ENCODE data around the gene THSD8.
"Not testable (repeated sequence)": the region's sequence is repeated elsewhere in the genome, so short reads cannot be mapped to it uniquely, and the experiment has no call there.

The THSD8 gene

DNA sequence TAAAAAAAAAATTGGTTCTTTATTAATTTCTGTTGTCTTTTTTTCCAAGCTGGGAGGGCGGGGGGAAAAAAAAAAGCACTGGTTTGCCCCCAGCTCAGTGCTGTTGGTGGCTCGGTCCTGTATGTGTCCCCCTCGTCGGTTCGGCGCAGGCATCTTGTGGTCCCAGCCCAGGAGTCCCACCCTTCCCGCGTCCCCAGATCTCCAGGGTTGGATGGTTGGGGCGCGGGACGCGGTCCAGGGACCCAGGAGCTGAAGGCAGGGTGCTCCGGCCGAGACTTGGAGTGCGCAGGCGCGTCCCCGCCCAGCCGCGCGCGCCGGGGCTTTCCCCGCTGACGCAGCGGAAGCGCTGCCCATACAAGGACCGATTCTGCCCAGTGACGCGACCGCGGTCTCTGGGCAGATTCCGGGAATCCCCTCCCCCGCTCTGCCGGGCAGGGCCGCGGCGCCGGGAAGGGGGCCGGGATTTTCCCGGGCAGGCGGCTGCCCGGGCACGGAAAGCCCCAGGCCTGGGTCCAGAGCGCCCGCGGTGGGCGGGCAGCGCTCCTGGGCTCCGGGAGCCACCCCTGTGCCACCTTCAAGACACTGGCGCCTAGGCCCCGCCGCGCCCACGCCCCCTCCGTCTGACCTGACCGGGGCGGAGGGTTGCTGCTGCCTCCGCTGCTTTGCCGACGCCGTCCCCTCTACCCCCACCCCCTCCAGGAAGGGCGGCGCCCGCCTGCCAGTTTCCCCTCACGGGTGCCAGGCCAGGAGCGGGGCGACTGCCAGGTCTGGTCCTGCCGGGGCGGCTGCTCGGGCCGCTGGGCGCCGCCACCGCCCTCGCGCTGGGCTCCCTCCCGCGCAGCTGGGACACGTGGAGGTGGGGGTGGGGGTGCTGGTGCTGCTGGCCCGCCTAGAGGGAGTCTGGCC is 8.3 kb upstream of the THSD8 start:
- DNase-seq = peak; percentile 95

DNA sequence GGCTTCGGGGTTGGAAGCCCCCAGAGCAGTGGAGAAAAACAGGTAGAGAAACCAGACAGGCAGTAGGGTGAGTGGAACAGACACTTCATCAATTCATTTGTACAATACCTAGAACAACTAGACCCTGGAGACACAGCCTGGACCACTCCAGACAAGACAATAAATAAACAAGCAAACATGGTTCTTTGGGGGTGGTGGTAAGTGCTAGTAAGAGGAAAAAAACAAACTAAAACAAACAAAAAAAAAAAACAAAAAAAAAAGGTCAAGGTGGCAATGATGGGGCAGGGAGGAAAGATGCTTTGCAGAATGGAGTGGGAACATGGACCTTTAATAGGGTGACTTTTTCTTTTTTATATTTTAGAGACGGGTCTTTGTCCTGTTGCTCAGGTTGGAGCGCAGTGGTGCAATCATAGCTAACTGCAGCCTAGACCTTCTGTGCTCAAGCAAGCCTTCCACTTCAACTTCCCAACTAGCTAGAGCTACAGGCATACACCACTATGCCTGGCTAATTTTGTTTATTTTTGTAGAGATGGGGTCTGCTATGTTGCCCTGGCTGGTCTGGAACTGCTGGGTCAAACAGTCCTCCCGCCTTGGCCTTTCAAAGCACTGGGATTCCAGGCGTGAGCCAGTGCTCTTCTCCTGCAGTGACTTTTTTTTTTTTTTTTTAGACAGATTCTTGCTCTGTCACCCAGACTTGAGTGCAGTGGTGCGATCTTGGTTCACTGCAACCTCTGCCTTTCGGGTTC is 7.5 kb upstream of the THSD8 start:
- no peak for DNase-seq

DNA sequence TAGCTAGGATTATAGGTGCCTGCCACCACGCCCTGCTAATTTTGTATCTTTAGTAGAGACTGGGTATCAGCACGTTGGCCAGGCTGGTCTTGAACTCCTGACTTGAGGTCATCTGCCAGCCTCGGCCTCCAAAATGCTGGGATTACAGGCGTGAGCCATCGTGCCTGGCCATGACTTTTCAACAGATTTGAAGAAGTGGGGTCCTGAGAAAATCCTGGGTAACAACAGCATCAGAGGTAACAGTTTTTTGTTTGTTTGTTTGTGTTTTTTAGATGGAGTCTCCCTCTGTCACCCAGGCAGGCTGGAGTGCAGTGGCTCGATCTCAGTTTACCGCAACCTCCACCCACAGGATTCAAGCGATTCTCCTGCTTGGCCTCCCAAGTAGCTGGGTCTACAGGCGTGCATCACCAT is 6.9 kb upstream of the THSD8 start:
- no peak for DNase-seq

DNA sequence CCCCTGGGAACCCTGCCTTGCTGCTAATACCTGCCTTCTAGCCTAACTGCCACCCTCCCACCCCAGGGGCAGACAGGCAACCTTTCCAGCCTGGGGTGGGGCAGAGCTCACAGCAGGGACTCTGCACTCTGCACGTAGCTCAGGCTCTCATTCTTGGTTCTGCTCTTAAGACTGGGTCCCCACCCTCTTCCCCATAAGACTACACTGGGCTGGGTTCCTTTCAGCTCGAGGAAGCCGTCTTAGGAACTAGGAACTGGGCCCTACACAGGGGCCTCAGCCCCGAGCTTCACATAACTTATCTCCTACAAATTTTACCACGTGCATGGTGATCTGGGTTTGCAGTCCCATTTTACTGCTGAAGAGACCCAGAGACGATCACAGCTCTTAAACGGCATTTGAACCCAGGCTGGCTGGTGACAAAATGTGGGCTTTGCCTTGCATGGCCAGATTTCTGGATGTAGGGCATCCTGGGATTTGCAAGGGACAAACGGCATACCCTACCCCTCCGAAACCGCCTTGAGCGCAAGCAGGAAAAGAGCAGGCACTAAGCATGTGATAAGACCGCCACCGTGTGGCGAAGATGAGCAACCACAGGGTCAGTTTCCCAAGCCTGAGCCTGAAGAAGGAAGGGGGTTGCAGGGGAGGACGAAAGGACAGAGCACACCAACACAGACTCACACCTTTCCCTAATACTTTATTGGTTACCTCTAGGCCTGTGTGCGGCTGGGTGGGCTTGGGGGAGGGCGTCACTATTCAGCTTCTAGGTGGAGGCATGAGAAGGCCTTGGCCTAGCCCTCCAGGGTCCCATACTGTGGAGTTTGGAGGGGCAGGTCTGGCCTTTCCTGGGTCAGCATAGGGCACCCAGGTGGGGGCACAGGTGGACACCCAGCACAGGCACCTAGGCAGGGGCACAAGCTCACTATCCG is 5.5 kb upstream of the THSD8 start:
- DNase-seq = peak; percentile 71

DNA sequence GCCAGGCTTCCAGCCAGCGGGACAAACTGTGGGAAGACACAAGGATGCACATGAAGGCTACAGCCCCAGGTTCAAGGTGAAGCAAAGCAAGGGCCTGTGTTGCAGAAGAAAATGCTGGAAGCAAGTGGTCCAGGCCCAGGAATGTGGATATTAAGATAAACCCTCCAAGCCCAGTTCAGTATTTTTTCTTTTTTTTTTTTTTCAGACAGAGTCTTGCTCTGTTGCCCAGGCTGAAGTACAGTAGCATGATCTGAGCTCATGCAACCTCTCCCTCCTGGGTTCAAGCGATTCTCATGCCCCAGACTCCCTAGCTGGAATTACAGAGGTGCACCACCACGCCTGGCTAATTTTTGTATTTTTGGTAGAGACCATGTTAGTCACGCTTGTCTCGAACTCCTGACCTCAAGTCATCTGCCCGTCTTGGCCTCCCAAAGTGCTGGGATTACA is 4.7 kb upstream of the THSD8 start:
- DNase-seq = no peak

DNA sequence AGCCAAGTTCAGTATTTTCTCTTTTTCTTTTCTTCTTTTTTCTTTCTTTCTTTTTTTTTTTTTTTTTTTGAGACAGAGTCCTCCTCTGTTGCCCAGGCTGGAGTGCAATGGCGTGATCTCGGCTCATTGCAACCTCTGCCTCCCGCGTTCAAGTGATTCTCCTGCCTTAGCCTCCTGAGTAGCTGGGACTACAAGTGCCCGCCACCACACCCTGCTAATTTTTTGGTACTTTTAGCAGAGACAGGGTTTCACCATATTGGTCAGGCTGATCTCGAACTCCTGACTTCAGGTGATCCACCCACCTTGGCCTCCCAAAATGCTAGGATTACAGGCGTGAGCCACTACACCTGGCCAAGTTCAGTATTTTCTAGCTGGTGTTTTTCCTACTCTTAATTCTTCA is 4.3 kb upstream of the THSD8 start:
- DNase-seq = not testable (repeated sequence)

DNA sequence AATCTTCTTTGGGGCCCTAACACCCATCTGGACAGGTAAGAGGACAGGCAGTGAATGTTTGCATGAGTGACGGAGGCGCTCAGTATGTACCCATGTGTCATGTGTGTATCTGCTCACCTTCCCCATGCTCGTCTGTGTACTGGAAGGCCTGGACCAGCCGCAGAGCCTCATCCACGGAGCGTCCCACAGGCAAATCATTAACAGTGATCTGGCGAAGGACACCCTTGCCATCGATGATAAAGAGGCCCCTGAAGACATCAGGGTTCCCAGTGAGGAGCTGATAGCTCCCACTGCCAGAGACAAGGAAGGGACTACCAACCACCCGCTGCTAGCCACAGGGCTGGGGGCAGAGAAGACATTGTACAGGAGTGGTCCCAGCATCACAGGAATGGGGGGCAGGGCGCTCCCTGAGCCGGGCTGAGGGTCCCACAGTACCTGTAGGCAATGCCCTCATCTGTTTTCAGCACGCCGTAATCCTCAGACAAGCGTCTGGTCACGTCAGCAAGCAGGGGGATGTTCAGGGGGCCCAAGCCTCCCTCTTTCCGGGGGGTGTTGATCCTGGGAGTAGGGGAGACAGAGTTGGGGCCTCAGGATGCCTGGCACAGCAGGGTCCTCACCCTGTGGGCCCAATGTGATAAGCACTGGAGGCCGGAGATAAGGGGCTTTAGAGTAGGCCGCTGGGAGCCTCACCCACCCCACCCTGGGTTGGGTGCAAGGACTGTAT is 2.0 kb upstream of the THSD8 start:
- DNase-seq = no peak

DNA sequence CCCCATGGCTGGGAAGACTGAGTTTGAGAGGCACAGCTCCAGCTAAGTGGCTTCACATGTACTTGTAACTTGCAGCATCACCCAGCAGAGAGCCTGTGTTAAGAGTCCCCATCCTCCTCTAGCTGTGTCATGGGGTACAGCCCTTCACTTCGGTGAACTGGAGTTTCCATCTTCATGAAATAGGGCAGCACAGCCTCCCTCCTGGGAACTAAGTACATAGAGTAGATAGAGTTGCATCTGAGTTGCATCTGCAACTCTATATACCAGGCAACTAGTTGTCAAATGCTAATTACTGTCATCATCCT is 1.5 kb upstream of the THSD8 start:
- no peak for DNase-seq

DNA sequence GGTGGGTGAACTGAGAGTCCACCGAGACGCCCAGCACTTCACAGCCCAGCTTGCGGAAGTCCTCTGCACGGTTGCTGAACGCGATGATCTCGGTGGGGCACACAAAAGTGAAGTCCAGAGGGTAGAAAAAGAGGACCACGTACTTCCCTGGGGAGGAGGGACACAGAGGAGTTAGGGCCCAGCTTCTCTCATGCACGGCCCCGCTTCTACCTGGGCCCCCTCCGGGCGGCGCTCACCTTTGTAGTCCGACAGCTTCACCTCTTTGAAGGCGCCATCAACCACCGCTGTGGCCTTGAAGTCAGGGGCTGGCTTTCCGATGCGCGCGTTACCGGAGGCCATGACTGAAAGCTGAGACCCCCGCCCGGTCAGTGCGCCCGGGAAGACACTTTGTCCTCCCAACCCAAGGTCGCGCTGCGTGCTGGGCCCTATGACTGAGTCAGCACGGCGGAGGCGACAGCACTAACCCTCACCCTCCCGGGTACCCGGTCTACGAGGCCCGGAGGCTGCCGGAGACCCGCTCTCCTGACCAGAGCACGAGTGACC is 875 bp upstream of the THSD8 start:
- DNase-seq = no peak

DNA sequence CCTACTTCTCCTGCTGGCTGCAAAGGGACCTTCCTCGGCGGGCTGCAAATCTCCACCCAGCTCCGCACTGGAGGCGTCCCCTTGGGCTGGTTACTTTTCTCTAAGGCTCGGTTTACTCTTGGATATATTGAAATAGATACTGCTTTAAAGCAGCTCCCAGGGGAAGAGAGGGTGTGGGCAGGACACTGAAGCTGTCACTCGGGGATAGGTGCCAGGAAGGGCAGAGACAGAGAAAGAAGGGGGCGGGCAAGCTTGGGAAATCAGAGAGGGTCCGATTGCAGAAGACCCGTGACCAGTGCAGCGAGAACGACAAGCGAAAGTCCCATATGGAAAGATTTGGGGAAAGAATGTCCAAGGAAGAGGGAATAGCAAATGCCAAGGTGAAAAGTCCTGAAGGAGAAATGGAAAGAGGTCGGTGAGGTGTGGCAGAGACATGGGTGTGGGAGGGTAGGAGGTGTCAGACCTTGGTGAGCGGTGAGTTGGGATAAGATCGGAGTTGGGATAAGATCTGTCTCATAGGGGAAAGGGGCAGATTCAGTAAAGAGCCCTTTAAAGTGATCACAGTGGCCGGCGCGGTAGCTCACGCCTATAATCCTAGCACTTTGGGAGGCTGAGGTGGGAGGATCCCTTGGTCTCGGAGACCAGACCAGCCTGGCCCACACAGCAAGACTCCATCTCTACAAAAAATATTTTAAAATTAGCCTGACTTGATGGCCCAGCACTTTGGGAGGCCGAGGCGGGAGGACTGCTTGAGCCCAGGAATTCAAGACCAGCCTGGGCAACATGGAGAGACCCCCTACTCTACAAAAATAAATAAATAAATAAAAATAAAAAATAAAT is 618 bp downstream of the THSD8 start:
- DNase-seq = no peak

DNA sequence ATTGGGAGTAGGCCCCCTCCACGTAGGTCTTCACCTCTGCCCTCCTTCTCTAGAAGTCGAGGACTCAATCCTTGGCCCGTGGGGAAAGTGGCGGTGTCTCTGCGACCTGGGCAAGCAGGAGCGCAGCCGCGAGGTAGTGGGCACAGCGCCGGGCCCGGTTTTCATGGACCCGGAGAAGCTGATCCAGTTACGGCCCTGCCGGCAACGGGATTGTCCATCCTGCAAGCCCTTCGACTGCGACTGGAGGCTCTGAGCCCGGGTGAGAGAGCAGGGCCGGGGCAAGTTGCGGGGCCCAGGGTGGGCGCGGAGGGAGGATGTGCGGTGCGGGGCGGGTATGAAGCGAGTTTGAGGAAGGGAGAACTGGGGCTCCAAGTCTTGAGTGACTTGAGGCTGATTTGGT is 2.2 kb downstream of the THSD8 start:
- DNase-seq = no peak

DNA sequence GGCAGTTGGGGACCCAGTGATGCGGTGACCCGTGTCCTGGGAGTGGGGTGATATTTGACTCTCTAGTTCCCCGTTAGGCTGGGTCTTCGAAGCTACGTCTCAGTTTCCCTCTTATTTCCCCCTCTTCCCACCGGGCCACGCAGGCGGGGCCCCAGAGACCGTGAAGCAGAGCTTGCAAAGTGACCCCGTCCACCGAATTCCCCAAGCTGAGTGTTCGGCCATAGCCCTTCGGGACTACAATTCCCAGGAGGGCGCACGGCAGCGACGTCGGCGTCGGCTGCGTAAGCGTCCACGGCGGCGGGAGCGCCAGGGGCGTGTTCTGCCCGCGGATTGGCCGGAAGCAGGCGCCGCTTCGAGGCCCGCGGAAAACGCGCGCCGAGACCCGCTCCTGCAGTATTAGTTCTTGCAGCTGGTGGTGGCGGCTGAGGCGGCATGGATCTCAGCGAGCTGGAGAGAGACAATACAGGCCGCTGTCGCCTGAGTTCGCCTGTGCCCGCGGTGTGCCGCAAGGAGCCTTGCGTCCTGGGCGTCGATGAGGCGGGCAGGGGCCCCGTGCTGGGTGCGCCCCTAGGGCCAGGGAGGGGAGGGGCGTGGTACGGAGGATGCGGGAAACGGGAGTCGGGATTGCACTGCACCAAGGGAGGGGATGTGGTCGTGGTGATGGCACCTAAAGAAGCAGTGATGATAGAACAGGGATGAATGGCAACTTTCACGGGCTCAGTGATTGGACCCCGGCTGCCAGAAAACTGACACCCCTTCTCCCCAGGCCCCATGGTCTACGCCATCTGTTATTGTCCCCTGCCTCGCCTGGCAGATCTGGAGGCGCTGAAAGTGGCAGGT is 4.6 kb downstream of the THSD8 start, which contains the start of gene RNASEH2A:
TSS of gene RNASEH2A (plus strand) at position 343 of the 840 bp plus-strand sequence. CDS start at position 433, 90 bp downstream.
- peak; percentile 86 for DNase-seq

DNA sequence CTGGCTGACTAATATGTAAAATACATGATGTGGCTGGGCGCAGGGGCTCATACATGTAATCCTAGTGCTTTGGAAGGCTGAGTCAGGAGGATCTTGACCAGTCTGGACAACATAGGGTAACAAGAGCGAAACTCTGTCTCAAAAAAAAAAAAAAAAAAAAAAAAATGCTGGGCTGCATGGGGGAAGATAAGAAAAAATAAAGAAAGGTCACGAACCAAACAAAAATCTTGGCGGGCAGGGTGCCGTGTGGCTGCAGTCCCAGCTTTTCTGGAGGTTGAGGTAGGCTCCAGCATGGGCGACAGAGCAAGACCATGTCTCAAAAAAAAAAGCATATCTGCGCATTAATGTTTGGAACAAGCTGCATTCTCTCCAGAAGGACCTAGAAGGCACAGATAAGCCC is 13.2 kb downstream of the THSD8 start:
- no peak for DNase-seq

DNA sequence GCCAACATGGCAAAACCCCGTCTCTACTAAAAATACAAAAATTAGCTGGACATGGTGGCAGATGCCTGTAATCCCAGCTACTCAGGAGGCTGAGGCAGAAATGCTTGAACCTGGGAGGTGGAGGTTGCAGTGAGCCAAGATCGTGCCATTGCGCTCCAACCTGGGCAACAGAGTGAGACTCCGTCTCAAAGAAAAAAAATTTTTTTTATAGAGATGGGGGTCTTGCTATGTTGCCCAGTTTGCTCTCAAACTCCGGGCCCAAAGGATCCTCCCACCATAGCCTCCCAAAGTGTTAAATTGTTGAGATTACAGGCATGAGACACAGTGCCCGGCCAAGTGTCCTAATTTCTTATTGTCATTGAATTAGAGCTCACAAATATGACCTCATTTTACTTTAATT is 15.3 kb downstream of the THSD8 start:
- not testable (repeated sequence) for DNase-seq

DNA sequence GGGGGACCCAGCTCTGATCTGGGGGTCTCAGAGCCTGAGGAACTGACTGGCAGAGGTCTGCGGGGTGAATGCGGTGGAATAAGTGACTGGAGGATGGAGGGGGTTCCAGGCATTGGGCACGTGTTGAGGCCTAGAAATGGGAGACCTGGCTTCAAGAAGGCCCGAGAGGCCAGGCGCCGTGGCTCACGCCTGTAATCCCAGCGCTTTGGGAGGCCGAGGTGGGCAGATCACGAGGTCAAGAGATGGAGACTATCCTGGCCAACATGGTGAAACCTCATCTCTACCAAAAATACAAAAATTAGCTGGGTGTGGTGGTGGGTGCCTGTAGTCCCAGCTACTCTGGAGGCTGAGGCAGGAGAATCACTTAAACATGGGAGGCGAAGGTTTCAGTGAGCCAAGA is 15.9 kb downstream of the THSD8 start:
- DNase-seq = not testable (repeated sequence)

DNA sequence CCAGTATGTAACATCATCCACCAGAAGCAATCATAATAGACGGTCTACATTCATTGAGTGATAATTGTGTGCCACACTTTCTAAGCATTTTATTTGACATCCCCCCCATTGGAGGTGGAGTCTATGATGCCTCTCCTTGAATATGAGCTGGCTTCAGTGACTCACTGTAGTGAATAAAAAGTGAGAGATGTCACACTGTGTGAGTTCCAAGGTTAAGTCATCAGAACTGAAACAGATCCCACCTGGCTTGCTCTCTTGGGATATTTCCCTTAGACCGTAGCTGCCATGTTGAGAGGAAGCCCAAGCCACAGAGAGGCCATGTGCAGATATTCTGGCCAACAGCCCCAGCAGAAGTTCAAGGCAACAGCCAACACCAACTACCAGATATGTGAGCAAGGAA is 19.9 kb downstream of the THSD8 start:
- DNase-seq = no peak

DNA sequence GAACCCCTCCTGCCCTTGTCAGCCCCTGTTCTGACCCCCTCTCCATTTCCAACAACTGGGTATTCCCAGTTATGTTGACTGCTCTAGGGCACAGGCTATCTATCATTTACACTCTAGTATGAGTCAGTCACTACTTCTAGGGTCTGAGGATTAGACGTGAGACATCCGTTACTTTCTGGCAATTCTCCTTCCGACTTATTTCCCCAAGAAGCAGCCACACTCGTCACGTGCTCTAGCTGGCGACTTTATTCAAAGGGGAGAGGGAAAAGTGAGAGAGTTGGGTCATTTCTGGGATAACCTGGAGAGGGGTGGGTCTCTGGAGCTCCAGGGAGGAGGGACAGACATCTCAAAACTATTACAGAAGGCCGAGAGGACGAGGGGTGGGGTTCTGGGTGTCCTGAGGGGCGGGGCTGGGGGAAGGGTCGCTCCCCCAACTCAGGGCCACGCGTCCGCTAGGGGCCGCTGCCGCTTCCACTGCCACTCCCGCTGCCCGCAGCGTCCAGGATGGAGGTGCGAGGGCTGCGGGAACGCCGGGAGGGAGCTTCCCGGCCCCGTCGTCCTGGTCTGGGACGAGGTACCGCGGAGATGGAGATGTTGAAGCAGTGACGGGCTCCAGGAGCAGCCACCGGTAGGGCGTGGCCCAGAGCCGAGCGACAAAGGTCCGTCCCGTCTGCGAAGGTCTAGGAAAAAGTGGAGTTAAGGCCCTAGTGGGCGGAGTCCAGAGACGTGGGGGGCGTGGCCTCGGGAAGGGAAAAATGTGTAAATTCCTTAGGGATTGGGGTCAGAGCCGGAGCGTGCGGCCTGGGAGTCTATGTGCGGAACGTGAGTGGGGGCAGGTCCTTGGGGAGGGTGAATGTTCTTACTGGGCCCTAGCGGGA is 23.6 kb downstream of the THSD8 start:
- peak; percentile 41 for DNase-seq

DNA sequence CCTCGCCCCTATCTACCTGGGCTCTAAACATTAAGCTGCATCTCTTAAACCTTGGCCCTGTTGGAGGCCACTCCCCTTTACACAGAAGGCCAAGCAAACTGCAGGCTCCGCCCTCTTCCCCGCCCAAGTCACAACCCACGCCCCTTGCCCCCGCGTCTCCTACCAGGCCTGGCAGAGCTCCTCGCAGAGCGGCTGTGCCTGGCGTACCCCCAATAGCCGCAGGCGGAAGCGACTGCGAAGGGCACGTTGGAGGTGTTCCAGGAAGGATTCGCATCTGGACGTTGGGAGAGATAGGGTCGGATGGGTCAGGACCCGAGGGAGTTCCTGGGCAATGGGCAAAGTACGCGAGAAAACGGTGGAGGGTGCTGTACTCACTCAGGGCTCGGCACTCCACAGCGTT is 26.6 kb downstream of the THSD8 start:
- peak; percentile 32 for DNase-seq

DNA sequence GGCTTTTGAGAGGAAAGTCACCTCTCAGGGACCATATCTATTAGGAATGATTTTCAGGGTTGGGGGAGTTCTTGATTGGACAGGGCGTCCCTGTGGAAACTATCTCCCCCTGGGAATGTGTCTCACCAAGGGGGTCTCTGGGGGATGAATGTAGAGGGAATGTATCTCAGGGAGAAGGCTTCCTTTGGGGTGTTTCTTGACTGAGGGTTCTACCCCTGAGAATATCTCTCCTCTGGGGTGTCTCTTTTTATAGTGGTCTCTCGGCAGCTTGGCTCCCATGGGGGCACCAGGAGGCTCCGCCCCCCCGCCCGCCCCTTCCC is 31.5 kb downstream of the THSD8 start:
- DNase-seq = no peak
